Peyer's patch (tissue), 4 donors: ENCODE results near the gene SH2D3A. TPM values are rescaled to one million over a fixed set of nuclear protein-coding genes. Genes with fewer than 3 reads are reported as not detected.
"Not testable (repeated sequence)": the region's sequence is repeated elsewhere in the genome, so short reads cannot be mapped to it uniquely, and the experiment has no call there.

Source experiments
- DNase-seq, 3 donors: peaks; one replicate each; pipeline ENCODE4 v3.0.0-alpha.2; 2017 to 2019
- H3K27ac ChIP-seq, 4 donors: fragments of 200-600 bp; sonication (generic); one replicate each; pipeline ENCODE4 v1.5.1; 2016 to 2019
- H3K27me3 ChIP-seq, 2 donors: fragments of 200-600 bp; sonication (generic); one replicate each; pipeline ENCODE4 v1.5.1; 2019
- H3K36me3 ChIP-seq, 3 donors: fragments of 200-600 bp; sonication (generic); one replicate each; pipeline ENCODE4 v1.5.1; 2016 to 2019
- H3K4me1 ChIP-seq, 4 donors: fragments of 200-600 bp; sonication (generic); one replicate each; pipeline ENCODE4 v1.5.1; 2016 to 2019
- H3K4me3 ChIP-seq, 4 donors: fragments of 200-600 bp; sonication (generic); 1 replicate in 3 of 4; 2 replicates in 1 of 4; pipeline ENCODE4 v1.5.1; 2016 to 2019; ENCODE audit warnings: mild to moderate bottlenecking in 1 of 4
- H3K9me3 ChIP-seq, 4 donors: fragments of 200-600 bp; sonication (generic); one replicate each; pipeline ENCODE4 v1.5.1; 2016 to 2019; ENCODE audit warnings: mild to moderate bottlenecking in 1 of 4
- CTCF ChIP-seq, 6 experiments: fragments of 450-650 bp in 4 of 6; fragments of 200-600 bp in 2 of 6; sonication (generic) in 1 of 6; IDR thresholded peaks; one replicate each; pipeline ENCODE4 v1.5.1; 2017 to 2019; ENCODE audit warnings: antibody characterized with exemption in 6 of 6, mild to moderate bottlenecking in 3 of 6, moderate library complexity in 1 of 6
- POLR2A ChIP-seq, 2 donors: fragments of 450-650 bp; IDR thresholded peaks; one replicate each; pipeline ENCODE4 v1.5.1; 2017; ENCODE audit warnings: antibody characterized with exemption in 2 of 2, mild to moderate bottlenecking in 2 of 2, moderate library complexity in 2 of 2
- total RNA-seq, 4 donors: library from RNA; depleted of rRNA; stranded (reverse); fragments of >200 nt; gene quantifications; one replicate each; pipeline ENCODE4 v1.1.0, GENCODE V29; 2016

Gene SH2D3A
- total RNA-seq, 4 donors from 2014 or later: 43.7 to 127 (median 91.9) TPM

- peak; percentile 68 to 95 (median 94) for DNase-seq
- Histone ChIP-seq H3K4me1 (peaks cover 0 to 11% (median 5%) of the 10 kb centered on the region in 4 donors), H3K27me3 (no peaks in the 10 kb centered on the region), H3K27ac (peak within 1 kb of the TSS; percentile 66 to 90 (median 74)), H3K9me3 (no peaks in the 10 kb centered on the region), H3K4me3 (peak within 1 kb of the TSS; percentile 58 to 81 (median 70)), H3K36me3 (no peaks in the 10 kb centered on the region)
- TF ChIP-seq POLR2A (IDR thresholded peaks at IDR 0.05) (peak; percentile 31 to 45), CTCF (IDR thresholded peaks at IDR 0.05) (no peak)
These were observed 5.0 kb upstream of the SH2D3A start, which contains the start of gene VAV1 for GRCh38 chr19:6772028-6772865. Gene VAV1, plus strand, starts transcription at chr19:6772708. Its CDS starts 100 bp downstream, at chr19:6772808.

- H3K4me3 ChIP-seq, DNase-seq, H3K27me3 ChIP-seq, H3K36me3 ChIP-seq, H3K9me3 ChIP-seq: not testable (repeated sequence)
- Histone ChIP-seq H3K27ac (peak overlapping the region in 1 of 4 donors; percentile 90), H3K4me1 (peaks cover 0 to 11% (median 5%) of the 10 kb centered on the region in 4 donors)
These were observed 4.4 kb upstream of the SH2D3A start for GRCh38 chr19:6771648-6772027.

- no peak for TF ChIP-seq POLR2A (IDR thresholded peaks at IDR 0.05)
- peak in 4 of 6 experiments; percentile 28 to 54 (median 51) for TF ChIP-seq CTCF (IDR thresholded peaks at IDR 0.05)
- Histone ChIP-seq H3K4me1 (peaks cover 0 to 9% (median 5%) of the 10 kb centered on the region in 4 donors), H3K9me3 (no peaks in the 10 kb centered on the region), H3K27ac (peak overlapping the region in 1 of 4 donors; percentile 75), H3K4me3 (no peak overlapping the region), H3K27me3 (no peaks in the 10 kb centered on the region), H3K36me3 (no peaks in the 10 kb centered on the region)
- DNase-seq: no peak
These were observed 1.9 kb upstream of the SH2D3A start for GRCh38 chr19:6769006-6769619.

- peak overlapping the region in 3 of 4 donors; percentile 44 to 63 (median 50) for H3K4me3 ChIP-seq
- peak overlapping the region; percentile 75 to 97 (median 88) for H3K27ac ChIP-seq
- no peaks in the 10 kb centered on the region for H3K27me3 ChIP-seq
- peaks cover 0 to 3% (median 0%) of the 10 kb centered on the region in 3 donors for H3K36me3 ChIP-seq
- DNase-seq: peak in 2 of 3 donors; percentile 25 to 52
- H3K4me1 ChIP-seq: peaks cover 0 to 9% (median 5%) of the 10 kb centered on the region in 4 donors
- H3K9me3 ChIP-seq: no peaks in the 10 kb centered on the region
- TF ChIP-seq CTCF (IDR thresholded peaks at IDR 0.05) (no peak), POLR2A (IDR thresholded peaks at IDR 0.05) (no peak)
These were observed 1.1 kb upstream of the SH2D3A start for GRCh38 chr19:6768236-6768785.

GRCh38 chr19:6767081-6767356 is 216 bp downstream of the SH2D3A start:
- no peaks in the 10 kb centered on the region for H3K9me3 ChIP-seq
- H3K27me3 ChIP-seq: no peaks in the 10 kb centered on the region
- peaks cover 0 to 9% (median 5%) of the 10 kb centered on the region in 4 donors for H3K4me1 ChIP-seq
- TF ChIP-seq CTCF (IDR thresholded peaks at IDR 0.05): no peak
- no peak for TF ChIP-seq POLR2A (IDR thresholded peaks at IDR 0.05)
- peak overlapping the region; percentile 44 to 70 (median 56) for H3K4me3 ChIP-seq
- no peak for DNase-seq
- peaks cover 0 to 8% (median 0%) of the 10 kb centered on the region in 3 donors for H3K36me3 ChIP-seq
- H3K27ac ChIP-seq: peak overlapping the region; percentile 75 to 97 (median 88)
